HepG2 (cell line): Measurements from ENCODE around the gene DHX57. TPM values are rescaled to one million over a fixed set of nuclear protein-coding genes. Genes with fewer than 3 reads are reported as not detected.

ENCODE experiments used
- ATF7 ChIP-seq, 2 experiments: fragments of 450-650 bp in 1 of 2; sonication (generic) in 1 of 2; formaldehyde crosslinking in 1 of 2; IDR thresholded peaks; 2 replicates each; pipeline versions ENCODE4 v1.4.0 to v1.6.1; 2016 to 2020; ENCODE audit warnings: antibody characterized with exemption in 1 of 2, mild to moderate bottlenecking in 1 of 2, missing genetic modification reagents in 1 of 2
- ESRRA ChIP-seq: sonication (generic); formaldehyde crosslinking; IDR thresholded peaks from 2 replicates; pipeline ENCODE4 v1.5.1; 2020; ENCODE audit warnings: mild to moderate bottlenecking, low read depth, missing genetic modification reagents
- IKZF4 ChIP-seq: sonication (generic); formaldehyde crosslinking; IDR thresholded peaks from 2 replicates; pipeline ENCODE4 v1.5.1; 2020; ENCODE audit warnings: borderline replicate concordance, mild to moderate bottlenecking, low read depth, missing genetic modification reagents; ENCODE audit errors: not compliant biosample characterization
- NPAS2 ChIP-seq: sonication (generic); formaldehyde crosslinking; IDR thresholded peaks from 2 replicates; pipeline ENCODE4 v1.8.0; 2022; ENCODE audit warnings: mild to moderate bottlenecking, missing genetic modification reagents, borderline replicate concordance
- RBAK ChIP-seq: sonication (generic); formaldehyde crosslinking; IDR thresholded peaks from 2 replicates; pipeline ENCODE4 v1.5.1; 2020; ENCODE audit warnings: mild to moderate bottlenecking, missing genetic modification reagents
- SIX1 ChIP-seq: sonication (generic); formaldehyde crosslinking; IDR thresholded peaks from 2 replicates; pipeline ENCODE4 v1.4.0; 2020; ENCODE audit warnings: missing genetic modification reagents, borderline replicate concordance
- SKI ChIP-seq: fragments of 450-650 bp; IDR thresholded peaks from one replicate; pipeline ENCODE4 v1.6.1; 2018; ENCODE audit warnings: mild to moderate bottlenecking; ENCODE audit not compliant: partially characterized antibody
- SP1 ChIP-seq, 2 experiments: fragments of 450-650 bp in 1 of 2; sonication (generic) in 1 of 2; formaldehyde crosslinking in 1 of 2; IDR thresholded peaks; 2 replicates each; pipeline versions ENCODE4 v1.4.0 to v1.6.1; 2016 to 2020; ENCODE audit warnings: missing genetic modification reagents in 1 of 2
- ZBTB1 ChIP-seq: sonication (generic); formaldehyde crosslinking; IDR thresholded peaks from 2 replicates; pipeline ENCODE4 v1.4.0; 2020; ENCODE audit warnings: missing genetic modification reagents, borderline replicate concordance
- ZNF30 ChIP-seq: sonication (generic); formaldehyde crosslinking; IDR thresholded peaks from 2 replicates; pipeline ENCODE4 v1.5.0; 2020; ENCODE audit warnings: mild to moderate bottlenecking, missing genetic modification reagents
- ZNF619 ChIP-seq: sonication (generic); formaldehyde crosslinking; IDR thresholded peaks from 2 replicates; pipeline ENCODE4 v1.4.0; 2020; ENCODE audit warnings: mild to moderate bottlenecking, missing genetic modification reagents
- ZNF678 ChIP-seq: sonication (generic); formaldehyde crosslinking; IDR thresholded peaks from 2 replicates; pipeline ENCODE4 v1.4.0; 2020; ENCODE audit warnings: mild to moderate bottlenecking, missing genetic modification reagents
- ZSCAN29 ChIP-seq: sonication (generic); formaldehyde crosslinking; conservative IDR thresholded peaks from 2 replicates; pipeline ENCODE4 v1.4.0; 2020; ENCODE audit warnings: mild to moderate bottlenecking, missing genetic modification reagents
- polyA plus RNA-seq, 8 experiments: library from polyadenylated mRNA; depleted of rRNA in 3 of 8; stranded (reverse) in 7 of 8; unstranded in 1 of 8; fragments of >200 nt; fragmentation: Illumina TruSeq in 4 of 8; extraction: Trizol in 4 of 8; gene quantifications; 2 replicates each; pipeline versions ENCODE4 v1.2.1 to v1.2.3, GENCODE V29; 2011 to 2016; ENCODE audit warnings: low read depth in 4 of 8, missing spikeins in 1 of 8, mixed read lengths in 1 of 8; ENCODE audit not compliant: insufficient read depth in 1 of 8
- total RNA-seq, 5 experiments: library from RNA; depleted of rRNA; stranded (reverse); fragments of >200 nt; fragmentation: Illumina TruSeq; extraction: Trizol; gene quantifications; 2 replicates each; pipeline ENCODE4 v1.2.3, GENCODE V29; 2016; ENCODE audit warnings: low read depth in 1 of 5
- TF ChIP-seq, protein P1 (sequence below): sonication (generic); formaldehyde crosslinking; IDR thresholded peaks from 2 replicates; pipeline ENCODE4 v1.5.0; 2020; ENCODE audit warnings: mild to moderate bottlenecking, missing genetic modification reagents
- TF ChIP-seq, protein P2 (sequence below): sonication (generic); formaldehyde crosslinking; IDR thresholded peaks from 2 replicates; pipeline ENCODE4 v1.5.0; 2020; ENCODE audit warnings: missing genetic modification reagents, mild to moderate bottlenecking, borderline replicate concordance
- TF ChIP-seq, protein P3 (sequence below): sonication (generic); formaldehyde crosslinking; IDR thresholded peaks from 2 replicates; pipeline ENCODE4 v1.5.1; 2020; ENCODE audit warnings: missing genetic modification reagents, mild to moderate bottlenecking, borderline replicate concordance
- TF ChIP-seq, protein P4 (sequence below): sonication (generic); formaldehyde crosslinking; IDR thresholded peaks from 2 replicates; pipeline ENCODE4 v1.4.0; 2020; ENCODE audit warnings: missing genetic modification reagents

DHX57 gene
- total and polyA plus RNA-seq, 2 of the 13 experiments (the other 11 are each of a cell fraction or from before 2014, with no cell fraction given): 9.2 to 24.2 TPM

DNA sequence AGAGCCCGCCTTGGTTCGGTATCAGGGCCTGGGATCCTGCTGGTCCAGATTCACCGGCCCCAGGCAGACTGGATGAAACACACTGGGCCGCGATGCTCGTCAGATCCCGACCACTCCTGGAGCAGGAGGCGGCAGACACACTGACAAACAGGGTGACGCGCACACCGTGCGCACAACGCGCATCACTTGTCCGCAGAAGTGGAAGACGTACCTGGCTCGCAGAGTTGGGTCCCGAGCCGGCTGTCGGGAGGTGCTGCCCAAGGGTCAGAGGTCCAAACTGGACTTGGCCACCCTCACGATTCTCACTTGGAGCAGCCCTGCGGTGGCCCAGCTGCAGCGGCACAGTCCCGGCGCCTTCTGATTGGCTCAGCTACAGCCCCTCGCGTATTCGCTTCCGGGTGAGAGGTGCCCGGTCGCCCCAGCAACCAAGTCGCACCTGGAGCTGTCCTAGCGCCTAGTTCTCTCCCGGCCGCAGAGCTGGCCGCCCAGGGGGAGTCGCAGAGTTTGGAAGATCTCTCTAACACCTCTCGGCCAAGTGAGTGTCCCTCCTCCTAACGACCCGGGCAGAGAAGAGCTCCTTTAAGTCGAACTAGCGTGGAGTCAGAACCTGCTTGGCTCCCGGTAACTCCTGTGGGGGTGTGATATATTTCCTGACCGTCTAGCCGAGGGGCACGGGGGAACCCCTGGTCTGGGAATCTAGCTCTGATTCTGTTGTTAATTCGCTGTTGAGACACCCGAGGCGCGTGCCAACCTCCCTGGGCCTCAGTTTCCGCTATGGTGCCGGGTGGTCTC, at the start of gene DHX57, which contains the start of gene MORN2 (continued):
- TF ChIP-seq NPAS2: no peak
- TF ChIP-seq ZNF619 (CRISPR knock-in tag): no peak; the same call in 1 of the 2 replicates
- TF ChIP-seq SKI: no peak
- TF ChIP-seq, protein P1, sequence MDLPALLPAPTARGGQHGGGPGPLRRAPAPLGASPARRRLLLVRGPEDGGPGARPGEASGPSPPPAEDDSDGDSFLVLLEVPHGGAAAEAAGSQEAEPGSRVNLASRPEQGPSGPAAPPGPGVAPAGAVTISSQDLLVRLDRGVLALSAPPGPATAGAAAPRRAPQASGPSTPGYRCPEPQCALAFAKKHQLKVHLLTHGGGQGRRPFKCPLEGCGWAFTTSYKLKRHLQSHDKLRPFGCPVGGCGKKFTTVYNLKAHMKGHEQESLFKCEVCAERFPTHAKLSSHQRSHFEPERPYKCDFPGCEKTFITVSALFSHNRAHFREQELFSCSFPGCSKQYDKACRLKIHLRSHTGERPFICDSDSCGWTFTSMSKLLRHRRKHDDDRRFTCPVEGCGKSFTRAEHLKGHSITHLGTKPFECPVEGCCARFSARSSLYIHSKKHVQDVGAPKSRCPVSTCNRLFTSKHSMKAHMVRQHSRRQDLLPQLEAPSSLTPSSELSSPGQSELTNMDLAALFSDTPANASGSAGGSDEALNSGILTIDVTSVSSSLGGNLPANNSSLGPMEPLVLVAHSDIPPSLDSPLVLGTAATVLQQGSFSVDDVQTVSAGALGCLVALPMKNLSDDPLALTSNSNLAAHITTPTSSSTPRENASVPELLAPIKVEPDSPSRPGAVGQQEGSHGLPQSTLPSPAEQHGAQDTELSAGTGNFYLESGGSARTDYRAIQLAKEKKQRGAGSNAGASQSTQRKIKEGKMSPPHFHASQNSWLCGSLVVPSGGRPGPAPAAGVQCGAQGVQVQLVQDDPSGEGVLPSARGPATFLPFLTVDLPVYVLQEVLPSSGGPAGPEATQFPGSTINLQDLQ (CRISPR knock-in tag): no peak
- TF ChIP-seq SP1 (IDR thresholded peaks at IDR 0.05): no peak
- TF ChIP-seq SP1 (CRISPR knock-in tag; IDR thresholded peaks at IDR 0.05): peak; percentile 64
- 0 out of 2 replicates have a peak, but pooled peaks have one; percentile 46 for TF ChIP-seq ESRRA (CRISPR knock-in tag)
- TF ChIP-seq ZSCAN29 (CRISPR knock-in tag): peak; percentile 75; the same call in 1 of the 2 replicates
- 0 out of 2 replicates have a peak, but pooled peaks have one; percentile 63 for TF ChIP-seq ZNF678 (CRISPR knock-in tag)
- TF ChIP-seq ZNF30 (CRISPR knock-in tag): no peak; the same call in 1 of the 2 replicates
- TF ChIP-seq IKZF4 (CRISPR knock-in tag): peak; percentile 83
- no peak for TF ChIP-seq ATF7 (IDR thresholded peaks at IDR 0.05)
- no peak for TF ChIP-seq ATF7 (CRISPR knock-in tag; IDR thresholded peaks at IDR 0.05)
- TF ChIP-seq, protein P2, sequence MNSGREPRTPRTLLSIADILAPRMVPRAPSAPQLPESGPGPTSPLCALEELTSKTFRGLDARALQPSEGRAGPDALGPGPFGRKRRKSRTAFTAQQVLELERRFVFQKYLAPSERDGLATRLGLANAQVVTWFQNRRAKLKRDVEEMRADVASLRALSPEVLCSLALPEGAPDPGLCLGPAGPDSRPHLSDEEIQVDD (CRISPR knock-in tag): peak; percentile 94; the same call in 1 of the 2 replicates
- TF ChIP-seq, protein P3, sequence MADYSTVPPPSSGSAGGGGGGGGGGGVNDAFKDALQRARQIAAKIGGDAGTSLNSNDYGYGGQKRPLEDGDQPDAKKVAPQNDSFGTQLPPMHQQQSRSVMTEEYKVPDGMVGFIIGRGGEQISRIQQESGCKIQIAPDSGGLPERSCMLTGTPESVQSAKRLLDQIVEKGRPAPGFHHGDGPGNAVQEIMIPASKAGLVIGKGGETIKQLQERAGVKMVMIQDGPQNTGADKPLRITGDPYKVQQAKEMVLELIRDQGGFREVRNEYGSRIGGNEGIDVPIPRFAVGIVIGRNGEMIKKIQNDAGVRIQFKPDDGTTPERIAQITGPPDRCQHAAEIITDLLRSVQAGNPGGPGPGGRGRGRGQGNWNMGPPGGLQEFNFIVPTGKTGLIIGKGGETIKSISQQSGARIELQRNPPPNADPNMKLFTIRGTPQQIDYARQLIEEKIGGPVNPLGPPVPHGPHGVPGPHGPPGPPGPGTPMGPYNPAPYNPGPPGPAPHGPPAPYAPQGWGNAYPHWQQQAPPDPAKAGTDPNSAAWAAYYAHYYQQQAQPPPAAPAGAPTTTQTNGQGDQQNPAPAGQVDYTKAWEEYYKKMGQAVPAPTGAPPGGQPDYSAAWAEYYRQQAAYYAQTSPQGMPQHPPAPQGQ (CRISPR knock-in tag): no peak
- TF ChIP-seq, protein P4, sequence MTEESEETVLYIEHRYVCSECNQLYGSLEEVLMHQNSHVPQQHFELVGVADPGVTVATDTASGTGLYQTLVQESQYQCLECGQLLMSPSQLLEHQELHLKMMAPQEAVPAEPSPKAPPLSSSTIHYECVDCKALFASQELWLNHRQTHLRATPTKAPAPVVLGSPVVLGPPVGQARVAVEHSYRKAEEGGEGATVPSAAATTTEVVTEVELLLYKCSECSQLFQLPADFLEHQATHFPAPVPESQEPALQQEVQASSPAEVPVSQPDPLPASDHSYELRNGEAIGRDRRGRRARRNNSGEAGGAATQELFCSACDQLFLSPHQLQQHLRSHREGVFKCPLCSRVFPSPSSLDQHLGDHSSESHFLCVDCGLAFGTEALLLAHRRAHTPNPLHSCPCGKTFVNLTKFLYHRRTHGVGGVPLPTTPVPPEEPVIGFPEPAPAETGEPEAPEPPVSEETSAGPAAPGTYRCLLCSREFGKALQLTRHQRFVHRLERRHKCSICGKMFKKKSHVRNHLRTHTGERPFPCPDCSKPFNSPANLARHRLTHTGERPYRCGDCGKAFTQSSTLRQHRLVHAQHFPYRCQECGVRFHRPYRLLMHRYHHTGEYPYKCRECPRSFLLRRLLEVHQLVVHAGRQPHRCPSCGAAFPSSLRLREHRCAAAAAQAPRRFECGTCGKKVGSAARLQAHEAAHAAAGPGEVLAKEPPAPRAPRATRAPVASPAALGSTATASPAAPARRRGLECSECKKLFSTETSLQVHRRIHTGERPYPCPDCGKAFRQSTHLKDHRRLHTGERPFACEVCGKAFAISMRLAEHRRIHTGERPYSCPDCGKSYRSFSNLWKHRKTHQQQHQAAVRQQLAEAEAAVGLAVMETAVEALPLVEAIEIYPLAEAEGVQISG (CRISPR knock-in tag): peak; percentile 84
- no peak for TF ChIP-seq RBAK
- TF ChIP-seq ZBTB1 (CRISPR knock-in tag): no peak
- no peak for TF ChIP-seq SIX1 (CRISPR knock-in tag)
